Breast epithelium (tissue), 3 donors: ENCODE measurements around the gene MBP.

Experiments
- CTCF ChIP-seq, 3 donors: fragments of 450-650 bp; IDR thresholded peaks; one replicate each; pipeline ENCODE4 v1.5.1; 2016 to 2017; ENCODE audit warnings: antibody characterized with exemption in 3 of 3, mild to moderate bottlenecking in 3 of 3, moderate library complexity in 3 of 3
- POLR2A ChIP-seq: fragments of 450-650 bp; IDR thresholded peaks from one replicate; pipeline ENCODE4 v1.6.1; 2016; ENCODE audit warnings: antibody characterized with exemption, mild to moderate bottlenecking, moderate library complexity

GRCh38 chr18:77103187-77103850, 29.3 kb downstream of the MBP start:
- no peak for TF ChIP-seq CTCF (IDR thresholded peaks at IDR 0.05)
- no peak for TF ChIP-seq POLR2A
